Cardiac muscle cell (in vitro differentiated cells and primary cell): ENCODE results near the gene ERP44. TPM values are rescaled to one million over a fixed set of nuclear protein-coding genes. Genes with fewer than 3 reads are reported as not detected.
"Not testable (repeated sequence)": the region's sequence is repeated elsewhere in the genome, so short reads cannot be mapped to it uniquely, and the experiment has no call there.

ENCODE experiments used
- DNase-seq, 2 donors: peaks; one replicate each; pipeline versions ENCODE4 v3.0.0 to v3.0.0-alpha.2; 2010 to 2017; ENCODE audit warnings: low read depth in 1 of 2, low spot score in 1 of 2
- H3K27ac ChIP-seq: fragments of 200-600 bp; sonication (generic); 2 replicates; pipeline ENCODE4 v1.5.1; 2016
- H3K27me3 ChIP-seq: fragments of 200-600 bp; sonication (generic); 2 replicates; pipeline ENCODE4 v1.6.0; 2016; ENCODE audit warnings: control low read depth
- H3K36me3 ChIP-seq: fragments of 200-600 bp; sonication (generic); 2 replicates; pipeline ENCODE4 v1.5.1; 2016; ENCODE audit warnings: control low read depth
- H3K4me1 ChIP-seq: fragments of 200-600 bp; sonication (generic); 2 replicates; pipeline ENCODE4 v1.8.1; 2017; ENCODE audit warnings: low read depth, mild to moderate bottlenecking, mixed run types
- H3K4me3 ChIP-seq: fragments of 200-600 bp; sonication (generic); 2 replicates; pipeline ENCODE4 v1.5.1; 2016; ENCODE audit warnings: mild to moderate bottlenecking
- H3K9me3 ChIP-seq: fragments of 200-600 bp; sonication (generic); 2 replicates; pipeline ENCODE4 v1.5.1; 2017; ENCODE audit warnings: low read depth, mild to moderate bottlenecking, control low read depth
- CTCF ChIP-seq: IDR thresholded peaks from 2 replicates; pipeline ENCODE4 v1.5.1; 2012; ENCODE audit warnings: low read depth, mild to moderate bottlenecking, low read length
- polyA plus RNA-seq: library from polyadenylated mRNA; unstranded; fragments of >200 nt; fragmentation: Nextera tagmentation; extraction: Ambion mirVana; gene quantifications from 2 replicates; pipeline ENCODE4 v1.2.1, GENCODE V29; 2016
- total RNA-seq: library from RNA; depleted of rRNA; stranded (reverse); fragments of >200 nt; gene quantifications from 2 replicates; pipeline ENCODE4 v1.2.3, GENCODE V29; 2016

ERP44 gene
- total and polyA plus RNA-seq, 2 experiments from 2014 or later = 10.0 to 35.3 TPM

DNA sequence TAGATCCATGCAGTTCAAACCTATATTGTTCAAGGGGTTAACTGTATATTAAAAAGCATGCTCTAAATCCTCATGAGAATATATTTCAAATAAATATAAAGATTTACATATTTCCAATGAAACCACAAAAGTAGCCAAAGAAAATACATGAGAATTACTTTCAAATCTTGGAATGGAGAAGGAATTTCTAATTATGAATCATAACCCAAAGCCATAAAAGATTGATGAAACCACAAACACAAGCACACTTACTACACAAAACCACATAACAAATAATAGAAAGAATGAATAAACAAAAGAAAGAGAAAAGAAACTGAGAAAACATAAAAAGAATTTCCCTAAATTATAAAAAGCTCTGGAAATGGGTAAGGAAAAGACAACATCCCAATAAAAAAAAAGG, 16.0 kb downstream of the ERP44 start:
- TF ChIP-seq CTCF = no peak
- H3K9me3 ChIP-seq = no peaks in the 10 kb centered on the region
- DNase-seq = peak in 1 of 2 donors; percentile 27
- no peaks in the 10 kb centered on the region for H3K4me1 ChIP-seq
- no peak overlapping the region for H3K4me3 ChIP-seq
- no peak overlapping the region for H3K27ac ChIP-seq
- H3K27me3 ChIP-seq = no peaks in the 10 kb centered on the region
- no peaks in the 10 kb centered on the region for H3K36me3 ChIP-seq

DNA sequence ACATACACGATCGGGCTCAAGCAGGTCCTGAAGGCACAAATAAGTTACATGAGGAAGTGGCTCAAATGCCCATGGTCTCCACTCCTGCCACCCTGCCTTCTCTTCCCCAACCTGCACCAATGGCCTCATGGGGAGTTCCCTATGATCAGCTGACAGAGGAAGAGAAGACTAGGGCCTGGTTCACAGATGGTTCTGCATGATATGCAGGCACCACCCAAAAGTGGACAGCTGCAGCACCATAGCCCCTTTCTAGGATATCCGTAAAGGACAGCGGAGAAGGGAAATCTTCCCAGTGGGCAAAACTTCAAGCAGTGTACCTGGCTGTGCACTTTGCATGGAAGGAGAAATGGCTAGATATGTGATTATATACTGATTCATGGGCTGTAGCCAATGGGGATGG, 22.5 kb downstream of the ERP44 start:
- DNase-seq, H3K9me3 ChIP-seq, H3K27me3 ChIP-seq, H3K27ac ChIP-seq, H3K36me3 ChIP-seq, H3K4me1 ChIP-seq, H3K4me3 ChIP-seq: not testable (repeated sequence)

- Histone ChIP-seq H3K36me3 (no peaks in the 10 kb centered on the region), H3K4me3 (no peak overlapping the region), H3K4me1 (no peaks in the 10 kb centered on the region), H3K9me3 (no peaks in the 10 kb centered on the region), H3K27ac (no peak overlapping the region), H3K27me3 (no peaks in the 10 kb centered on the region)
- no peak for DNase-seq
- TF ChIP-seq CTCF = no peak
Measured at GRCh38 chr9:100074989-100075388, 23.8 kb downstream of the ERP44 start.

GRCh38 chr9:100074093-100074492, 24.7 kb downstream of the ERP44 start:
- no peak for TF ChIP-seq CTCF
- Histone ChIP-seq H3K9me3 (no peaks in the 10 kb centered on the region), H3K4me3 (no peak overlapping the region), H3K27ac (no peak overlapping the region), H3K4me1 (no peaks in the 10 kb centered on the region), H3K27me3 (no peaks in the 10 kb centered on the region), H3K36me3 (no peaks in the 10 kb centered on the region)
- peak in 1 of 2 donors; percentile 62 for DNase-seq

DNA sequence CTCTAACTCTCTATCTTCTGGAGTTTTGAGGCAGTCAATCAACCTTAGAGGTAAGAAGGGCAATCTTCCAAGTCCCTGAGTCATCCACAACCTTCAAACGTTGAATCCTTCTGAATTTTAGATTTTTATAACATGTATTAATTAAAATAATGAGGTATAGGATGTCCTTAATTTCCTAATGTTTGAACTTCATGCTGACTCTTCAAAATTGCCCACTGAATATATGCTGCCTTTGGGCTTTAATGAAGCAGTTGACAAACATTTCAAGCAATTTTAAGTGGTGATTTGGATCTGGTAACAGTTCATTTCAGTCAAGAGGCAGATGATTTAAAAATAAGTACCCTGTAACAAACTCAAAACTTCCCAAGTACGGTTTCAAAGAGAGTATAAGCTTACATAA, 26.0 kb downstream of the ERP44 start:
- H3K27ac ChIP-seq = no peak overlapping the region
- H3K4me3 ChIP-seq = no peak overlapping the region
- H3K4me1 ChIP-seq = no peaks in the 10 kb centered on the region
- no peak for TF ChIP-seq CTCF
- H3K9me3 ChIP-seq = no peaks in the 10 kb centered on the region
- no peaks in the 10 kb centered on the region for H3K36me3 ChIP-seq
- no peaks in the 10 kb centered on the region for H3K27me3 ChIP-seq
- DNase-seq = no peak

DNA sequence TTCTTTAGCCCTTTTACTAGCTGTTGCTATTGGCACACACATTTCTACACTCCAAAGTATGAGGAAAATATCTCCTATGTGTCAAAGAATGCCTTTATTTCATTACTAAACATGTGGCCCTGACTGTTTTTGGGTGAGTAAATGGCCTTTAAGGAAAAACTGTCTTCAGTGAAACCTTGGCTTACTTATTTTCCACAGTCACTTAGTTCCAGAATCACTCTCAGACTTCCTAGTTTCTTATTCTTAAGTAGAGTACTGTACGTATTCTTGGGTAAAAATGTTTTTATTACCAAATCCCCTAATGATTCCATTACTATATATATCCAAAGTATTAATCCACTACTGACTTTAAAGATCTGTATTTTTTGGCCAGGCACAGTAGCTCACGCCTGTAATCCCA, 27.5 kb downstream of the ERP44 start:
- H3K27ac ChIP-seq = no peak overlapping the region
- no peak overlapping the region for H3K4me3 ChIP-seq
- no peaks in the 10 kb centered on the region for H3K9me3 ChIP-seq

More for the DNA sequence above, 27.5 kb downstream of the ERP44 start:
- no peaks in the 10 kb centered on the region for H3K36me3 ChIP-seq
- no peaks in the 10 kb centered on the region for H3K4me1 ChIP-seq
- TF ChIP-seq CTCF = no peak
- H3K27me3 ChIP-seq = no peaks in the 10 kb centered on the region
- no peak for DNase-seq
